Left hindlimb (tissue), 1 donor: Measurements from ENCODE around the gene CARD10.

ENCODE experiments used
- DNase-seq: peaks from one replicate; pipeline ENCODE4 v3.0.0-alpha.2; 2018

Gene CARD10

GRCh38 chr22:37501610-37502341, 17.4 kb downstream of the CARD10 start:
- DNase-seq: no peak

DNA sequence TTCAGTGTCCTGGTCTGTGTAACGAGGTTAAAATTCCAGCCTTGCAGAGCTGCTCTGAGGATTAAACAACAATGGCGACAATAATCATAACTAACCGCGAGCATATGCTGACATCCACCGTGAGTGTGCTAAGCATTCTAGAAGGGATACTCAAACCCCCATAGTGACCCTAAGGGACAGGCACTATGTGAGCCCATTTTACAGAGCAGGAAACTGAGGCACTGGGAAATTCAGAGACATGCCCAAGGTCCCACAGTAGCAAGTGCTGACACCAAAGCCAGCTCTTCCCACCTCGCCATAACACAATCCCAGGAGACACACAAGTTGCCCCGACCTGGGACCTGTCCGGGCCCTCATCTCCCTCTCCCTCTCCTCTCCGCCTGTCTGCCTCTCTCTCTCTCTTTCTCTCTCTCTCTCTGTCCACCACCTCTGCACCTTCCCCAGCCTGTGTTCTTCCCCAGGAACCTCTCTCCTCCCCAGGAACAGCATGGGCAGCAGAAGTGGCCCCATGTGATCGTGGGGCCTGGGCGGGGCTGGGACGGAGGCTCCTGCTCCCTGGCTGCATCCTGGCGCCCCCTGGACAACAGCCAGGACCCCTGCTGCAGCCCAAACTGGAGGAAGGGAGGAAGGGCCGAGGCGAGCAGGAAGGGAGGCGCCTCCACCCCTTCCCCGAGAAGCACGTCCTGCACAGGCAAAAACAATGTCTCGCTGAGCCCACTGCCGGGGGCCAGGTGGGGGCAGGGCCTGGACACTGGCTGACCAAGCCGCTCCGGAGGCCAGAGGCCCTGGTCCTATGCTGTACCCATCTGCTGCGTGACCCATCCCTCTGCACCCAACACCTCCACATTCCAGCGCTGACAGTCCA, 18.2 kb downstream of the CARD10 start:
- DNase-seq: no peak

DNA sequence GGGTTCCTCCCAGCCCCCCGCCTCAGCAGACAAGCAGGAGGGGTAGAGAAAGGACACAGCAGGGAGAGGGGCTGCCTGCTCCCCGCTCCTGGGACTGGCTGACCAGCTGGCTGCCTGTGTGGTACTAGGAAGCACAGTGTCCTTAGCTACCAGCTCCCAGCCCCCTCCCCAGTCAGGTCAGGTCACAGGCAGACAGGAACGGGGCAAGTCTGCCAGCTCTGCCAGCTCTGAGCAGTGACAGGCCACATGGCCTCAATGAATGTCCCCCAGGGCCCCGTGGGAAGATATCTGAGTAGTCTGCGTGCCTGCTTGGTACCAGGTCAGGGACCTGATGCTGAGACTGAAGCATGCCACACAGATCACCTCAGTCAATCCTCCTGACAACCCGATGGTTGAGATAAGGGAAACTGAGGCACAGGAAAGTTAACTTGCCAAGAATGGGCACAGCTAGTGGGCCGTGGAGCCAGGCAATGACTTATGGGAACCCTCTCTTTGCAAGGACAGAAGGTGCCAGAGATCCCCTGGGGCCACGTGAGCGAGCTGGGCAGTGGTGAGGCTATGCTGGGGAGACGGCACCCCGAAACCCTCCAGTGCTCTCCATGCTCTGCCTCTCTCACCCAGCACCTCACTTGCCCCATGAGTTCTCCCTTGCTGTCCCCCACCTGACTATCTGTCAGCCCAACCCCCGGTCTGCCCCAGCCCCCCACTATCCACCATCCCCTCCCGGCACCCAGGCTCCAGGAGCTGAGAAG, 19.2 kb downstream of the CARD10 start:
- no peak for DNase-seq

- DNase-seq: no peak
Observed at GRCh38 chr22:37499027-37499707, 20.0 kb downstream of the CARD10 start.

- DNase-seq: no peak
Observed at GRCh38 chr22:37498289-37498909, 20.8 kb downstream of the CARD10 start.

GRCh38 chr22:37497062-37497599, 22.1 kb downstream of the CARD10 start:
- no peak for DNase-seq

DNA sequence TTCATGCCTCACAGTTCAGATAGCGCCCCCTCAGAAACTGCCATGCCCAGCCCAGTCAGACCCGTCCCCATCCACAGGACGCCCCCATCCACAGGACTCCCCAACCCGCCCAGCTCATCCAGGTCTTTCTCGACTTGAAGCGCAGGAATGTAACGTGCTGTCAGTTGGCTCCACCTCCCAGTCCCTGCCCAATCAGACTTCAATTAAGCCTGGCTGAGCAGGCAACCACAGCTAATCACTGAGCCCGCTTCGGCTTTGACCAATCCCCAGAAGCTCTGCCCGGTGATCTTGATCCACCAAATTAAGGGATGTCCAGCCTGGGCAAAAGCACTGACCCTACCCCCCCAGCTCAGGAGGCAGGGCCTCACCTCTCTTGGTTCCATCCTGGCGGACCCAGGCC, 22.6 kb downstream of the CARD10 start:
- DNase-seq: no peak

- DNase-seq: no peak
Observed at GRCh38 chr22:37493979-37494378, 25.2 kb downstream of the CARD10 start.

DNA sequence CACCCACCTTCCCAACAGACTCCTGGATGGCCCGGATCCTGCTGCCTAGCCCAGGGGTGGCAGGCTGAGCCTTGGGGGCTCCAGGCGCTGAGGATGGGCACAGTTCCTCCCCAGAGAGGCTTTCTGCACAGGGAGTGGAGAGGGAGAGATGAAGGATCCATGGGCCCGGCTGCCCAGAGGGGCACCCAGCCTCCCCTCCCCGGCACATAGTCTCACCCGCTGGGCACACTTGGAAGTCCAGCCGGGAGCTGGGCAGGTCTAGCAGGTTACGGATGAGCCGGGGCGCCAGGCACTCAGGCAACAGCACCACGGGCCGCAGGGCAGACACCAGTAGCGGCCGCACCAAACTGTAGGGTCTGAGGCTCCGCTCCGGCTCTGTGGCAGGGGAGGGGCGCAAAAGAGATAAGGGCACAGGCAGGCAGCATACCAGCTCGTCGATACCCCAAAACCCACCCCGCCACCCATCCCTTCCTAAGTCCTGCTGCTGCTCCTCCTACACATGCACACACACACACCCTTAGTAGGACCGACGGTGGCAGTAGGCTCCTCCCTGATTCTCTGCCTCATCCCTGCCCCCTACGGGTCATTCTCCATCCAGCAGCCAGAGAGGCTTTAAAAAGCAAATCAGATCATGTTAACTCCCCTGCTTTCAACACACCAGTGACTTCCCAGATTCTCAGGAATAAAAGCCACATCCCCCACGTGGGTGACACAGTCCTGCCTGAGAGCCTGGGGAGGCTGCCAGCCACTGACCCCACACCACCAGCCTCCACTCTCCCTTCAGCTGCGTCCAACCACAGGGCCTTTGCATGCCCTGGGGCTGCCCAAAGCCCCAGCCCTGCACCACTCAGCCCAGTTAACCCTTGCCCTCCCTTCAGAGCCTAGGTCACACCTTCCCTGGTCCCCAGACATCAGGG, 26.5 kb downstream of the CARD10 start:
- DNase-seq: no peak

DNA sequence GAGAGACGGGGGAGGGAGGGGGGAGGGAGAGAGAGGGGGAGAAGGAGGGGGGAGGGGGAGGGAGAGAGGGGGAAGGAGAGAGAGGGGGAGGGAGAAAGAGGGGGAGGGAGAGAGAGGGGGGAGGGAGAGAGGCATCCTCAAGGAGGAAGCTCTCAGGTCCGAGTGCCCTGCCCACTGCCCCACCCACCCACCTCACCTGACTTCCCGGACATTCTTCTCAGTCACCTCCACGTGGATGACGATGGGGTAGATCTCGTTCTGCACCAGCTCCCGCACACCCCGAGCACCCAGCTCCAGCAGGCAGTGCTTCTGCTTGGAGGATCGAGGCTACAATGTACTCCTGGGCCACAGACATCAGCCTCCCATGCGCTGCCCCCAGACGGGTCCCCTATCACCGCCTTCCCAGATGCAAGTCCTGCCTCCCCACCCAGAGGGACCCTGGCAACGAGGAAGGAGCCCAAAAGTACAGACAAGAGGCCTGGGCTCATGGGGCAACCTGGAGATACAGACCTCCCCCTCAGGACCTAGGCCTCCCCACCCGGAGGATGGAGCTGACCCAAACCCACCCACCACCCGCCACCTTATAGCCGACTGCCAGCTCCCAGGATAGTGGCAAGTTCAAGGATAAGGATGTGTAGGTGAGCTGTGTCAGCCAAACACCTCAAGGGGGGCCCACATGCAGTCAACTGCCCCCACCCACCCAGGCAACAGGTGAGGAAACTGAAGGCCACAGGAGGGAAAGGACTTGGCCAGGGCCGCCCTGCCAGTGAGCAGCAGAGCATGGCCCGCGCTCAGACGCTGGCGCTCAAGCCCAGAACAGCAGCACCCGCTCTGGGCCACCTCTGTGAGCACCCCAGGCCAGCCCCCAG, 27.4 kb downstream of the CARD10 start:
- no peak for DNase-seq

DNA sequence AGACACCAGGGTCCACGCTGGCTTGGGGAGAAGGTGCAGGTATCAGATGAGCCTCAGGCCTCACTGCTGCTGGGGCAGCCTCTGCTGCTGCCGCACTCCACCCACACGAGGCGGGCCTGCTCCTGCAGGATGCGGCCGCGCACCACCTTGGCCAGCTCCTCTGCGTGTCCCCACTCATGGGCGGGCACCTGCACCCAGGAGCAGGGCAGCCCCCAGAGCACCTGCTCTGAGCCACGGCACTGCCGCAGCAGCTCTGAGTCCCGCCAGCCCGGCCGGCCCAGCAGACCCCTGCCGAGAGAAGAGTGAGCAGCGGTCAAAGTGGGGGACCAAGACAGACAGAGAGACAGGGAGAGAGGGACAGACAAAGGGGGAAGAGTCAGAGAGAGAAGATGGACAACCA, 28.1 kb downstream of the CARD10 start:
- no peak for DNase-seq

DNA sequence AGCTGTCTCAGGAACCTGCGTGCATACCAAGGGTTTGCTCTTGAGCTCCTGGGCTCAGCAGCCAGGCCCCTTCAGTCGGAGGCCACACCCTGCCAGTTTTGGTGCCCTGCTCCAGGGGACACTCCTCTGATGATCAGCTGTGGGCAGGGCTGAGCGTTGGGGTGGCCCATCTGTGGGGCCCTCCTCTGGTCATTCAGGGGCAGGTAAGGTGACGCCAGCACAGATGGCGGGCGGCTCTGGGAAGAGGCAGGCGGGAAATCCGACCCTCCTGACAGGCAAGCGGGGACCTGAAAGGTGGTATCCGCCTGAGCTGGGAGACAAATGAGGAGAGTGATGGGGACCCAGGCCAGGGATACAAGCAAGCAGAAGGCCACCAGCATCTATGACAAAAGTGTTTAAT, 29.2 kb downstream of the CARD10 start:
- DNase-seq: no peak

GRCh38 chr22:37488337-37489135, 30.7 kb downstream of the CARD10 start:
- no peak for DNase-seq

- DNase-seq: no peak
Observed at GRCh38 chr22:37487571-37487970, 31.6 kb downstream of the CARD10 start.

DNA sequence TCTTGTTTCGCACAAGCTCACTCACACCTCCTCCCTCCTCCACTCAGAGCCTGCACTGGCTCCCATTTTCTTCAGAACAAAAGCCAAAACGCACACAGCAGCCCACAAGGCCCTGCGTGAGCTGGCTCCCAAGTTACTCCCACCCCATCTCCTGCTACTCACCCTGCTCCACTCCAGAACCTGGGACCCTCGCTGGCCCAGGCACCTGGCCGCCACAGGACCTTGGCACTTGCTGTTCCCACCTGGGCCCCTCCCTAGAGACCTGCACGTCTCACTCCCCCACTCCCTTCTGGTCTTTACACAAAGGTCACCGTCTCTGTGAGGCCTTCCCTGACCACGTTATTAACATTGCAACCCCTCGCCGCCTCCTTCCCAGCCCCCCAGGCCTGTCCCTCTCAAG, 32.1 kb downstream of the CARD10 start:
- DNase-seq: no peak

DNA sequence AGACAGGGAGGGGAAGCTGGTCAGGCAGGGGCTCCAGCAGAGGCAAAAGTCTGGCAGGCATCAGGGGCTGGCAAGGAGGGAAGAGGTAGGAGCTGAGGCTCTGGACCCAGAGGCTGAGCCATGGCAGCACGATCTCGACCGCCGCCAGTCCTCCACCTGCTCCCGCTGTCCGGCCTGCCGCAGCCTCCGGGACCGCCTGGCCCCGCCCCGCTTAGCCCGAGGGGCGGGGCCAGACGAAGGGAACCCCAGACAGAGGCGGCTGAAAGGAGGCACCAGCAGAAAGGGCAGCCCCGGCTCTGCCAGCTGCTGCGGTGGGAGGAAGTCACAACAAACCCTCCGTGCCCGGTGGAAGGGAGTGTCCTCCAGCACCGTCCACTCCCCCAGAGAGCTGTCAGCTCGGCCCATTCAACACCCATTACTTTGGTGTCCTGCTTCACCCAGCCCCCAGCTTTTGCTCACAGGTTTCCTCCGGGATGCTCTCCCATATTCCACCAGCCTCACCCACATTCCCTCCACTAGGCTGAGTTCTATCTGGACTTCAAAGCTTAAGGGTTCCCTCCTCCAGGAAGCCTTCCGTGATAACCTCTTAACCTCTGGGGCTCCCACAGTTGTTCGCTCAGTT, 32.9 kb downstream of the CARD10 start, which contains the start of gene MFNG:
TSS of gene MFNG (minus strand) at position 161 of the 622 bp plus-strand sequence. CDS start 207 bp downstream, outside the sequence.
- no peak for DNase-seq

- no peak for DNase-seq
Observed at GRCh38 chr22:37485395-37486223, 33.6 kb downstream of the CARD10 start.
